ENCODE data around the gene RPS6KA5. TPM values are rescaled to one million over a fixed set of nuclear protein-coding genes. Genes with fewer than 3 reads are reported as not detected.
"Not testable (repeated sequence)": the region's sequence is repeated elsewhere in the genome, so short reads cannot be mapped to it uniquely, and the experiment has no call there.

RPS6KA5 gene
- total RNA-seq, 1 experiment from 2014 or later, result 5.2 TPM

GRCh38 chr14:90831821-90832220, 228.6 kb downstream of the RPS6KA5 start:
- DNase-seq (ENCODE audit: low read depth), result no peak
- in situ Hi-C loops (cut with HindIII; ENCODE audit: low pct_unique_long_range_greater_than_20kb, low sequenced_read_pairs), result no loop called here

DNA sequence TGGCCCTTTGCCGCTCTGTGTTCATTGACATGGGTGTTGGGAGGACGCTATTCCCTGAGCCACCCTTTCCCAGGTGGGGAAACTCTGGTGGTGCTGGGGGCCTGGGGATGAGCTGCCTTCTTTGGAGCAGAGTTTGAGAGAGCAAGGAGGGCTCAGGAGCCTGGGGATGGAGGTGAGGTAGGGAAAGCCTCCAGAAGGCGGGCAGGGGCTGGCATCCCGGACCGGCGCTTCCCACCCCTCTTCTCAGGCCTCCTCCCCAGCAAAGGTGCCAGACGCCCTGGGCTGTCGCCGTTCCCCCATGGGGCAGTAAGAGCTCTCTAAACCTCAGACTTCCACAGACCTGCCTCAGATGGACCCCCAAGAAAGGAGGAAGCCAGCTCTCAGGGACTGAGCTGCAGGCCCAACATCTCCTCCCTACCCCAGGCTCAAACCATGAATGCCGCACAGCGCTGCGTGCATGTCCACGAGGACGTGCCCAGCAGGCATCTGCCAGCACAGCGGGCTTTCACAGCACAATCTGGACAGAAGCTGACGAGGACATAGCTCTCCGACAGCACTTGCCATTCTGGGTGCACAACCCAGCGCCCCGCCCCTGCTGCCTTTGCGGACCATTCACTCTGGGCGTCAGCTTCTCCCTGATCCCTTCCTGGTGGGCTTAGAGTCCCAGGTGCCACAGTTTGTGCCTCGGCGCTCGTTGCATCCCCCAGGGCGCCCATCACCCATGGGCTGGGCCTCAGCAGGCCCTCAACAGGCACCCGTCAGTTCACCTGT, 229.3 kb downstream of the RPS6KA5 start:
- no peak for DNase-seq (ENCODE audit: low read depth)
- in situ Hi-C loops (cut with HindIII; ENCODE audit: low pct_unique_long_range_greater_than_20kb, low sequenced_read_pairs), result no loop called here

- no peak for DNase-seq (ENCODE audit: low read depth)
- in situ Hi-C loops (cut with HindIII; ENCODE audit: low pct_unique_long_range_greater_than_20kb, low sequenced_read_pairs), result no loop called here
Measured at GRCh38 chr14:90829677-90830076, 230.8 kb downstream of the RPS6KA5 start.

DNA sequence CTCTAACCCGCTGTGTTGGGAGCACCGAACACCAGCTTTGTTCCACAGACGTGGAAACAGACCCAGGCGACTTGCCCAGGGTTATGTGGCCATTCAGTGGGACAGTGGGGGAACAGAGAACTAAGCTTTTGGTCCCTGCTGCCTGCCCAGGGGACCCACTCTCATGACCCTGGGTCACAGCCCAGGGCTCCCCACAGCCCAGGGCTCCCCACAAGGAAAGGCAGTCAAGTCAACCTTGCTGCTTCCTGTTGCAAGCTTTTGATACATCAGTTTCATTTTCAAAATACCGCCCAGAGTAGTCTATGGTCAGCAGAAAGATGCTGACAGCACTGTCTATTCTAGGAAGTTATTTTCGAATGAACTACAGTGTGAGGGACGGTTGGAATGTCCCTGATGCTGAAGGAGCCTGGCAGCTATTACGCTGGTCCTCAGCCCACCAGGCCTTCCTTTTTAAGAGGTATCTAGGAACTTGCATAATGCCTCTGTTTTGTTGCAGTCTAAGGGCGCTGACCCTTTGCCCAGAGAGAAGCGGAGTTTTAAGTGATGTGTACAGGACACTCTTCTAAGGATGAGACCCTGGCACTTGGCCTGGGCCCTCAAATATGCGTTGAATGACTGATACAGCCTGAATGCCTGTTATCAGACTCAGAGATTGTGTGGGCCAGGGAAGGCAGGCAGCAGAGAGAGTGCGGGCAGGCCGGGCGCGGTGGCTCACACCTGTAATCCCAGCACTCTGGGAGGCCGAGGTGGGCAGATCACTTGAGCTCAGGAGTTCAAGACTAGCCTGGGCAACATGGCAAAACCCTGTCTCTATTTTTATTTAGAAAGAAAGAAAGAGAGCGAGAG, 231.6 kb downstream of the RPS6KA5 start:
- in situ Hi-C loops (cut with HindIII; ENCODE audit: low pct_unique_long_range_greater_than_20kb, low sequenced_read_pairs), result no loop called here
- DNase-seq (ENCODE audit: low read depth), result no peak

- in situ Hi-C loops (cut with HindIII; ENCODE audit: low pct_unique_long_range_greater_than_20kb, low sequenced_read_pairs), result no loop called here
- peak; percentile 69 for DNase-seq (ENCODE audit: low read depth)
Measured at GRCh38 chr14:90827919-90828610, 232.4 kb downstream of the RPS6KA5 start.

- DNase-seq (ENCODE audit: low read depth); in situ Hi-C loops (cut with HindIII; ENCODE audit: low pct_unique_long_range_greater_than_20kb, low sequenced_read_pairs): not testable (repeated sequence)
Measured at GRCh38 chr14:90823542-90823941, 236.9 kb downstream of the RPS6KA5 start.

- DNase-seq (ENCODE audit: low read depth), result no peak
- in situ Hi-C loops (cut with HindIII; ENCODE audit: low pct_unique_long_range_greater_than_20kb, low sequenced_read_pairs), result no loop called here
Measured at GRCh38 chr14:90820958-90821357, 239.5 kb downstream of the RPS6KA5 start.

GRCh38 chr14:90819734-90820393, 240.6 kb downstream of the RPS6KA5 start:
- no peak for DNase-seq (ENCODE audit: low read depth)
- in situ Hi-C loops (cut with HindIII; ENCODE audit: low pct_unique_long_range_greater_than_20kb, low sequenced_read_pairs), result no loop called here

- in situ Hi-C loops (cut with HindIII; ENCODE audit: low pct_unique_long_range_greater_than_20kb, low sequenced_read_pairs), result no loop called here
Measured at GRCh38 chr14:90818715-90819114, 241.7 kb downstream of the RPS6KA5 start.

DNA sequence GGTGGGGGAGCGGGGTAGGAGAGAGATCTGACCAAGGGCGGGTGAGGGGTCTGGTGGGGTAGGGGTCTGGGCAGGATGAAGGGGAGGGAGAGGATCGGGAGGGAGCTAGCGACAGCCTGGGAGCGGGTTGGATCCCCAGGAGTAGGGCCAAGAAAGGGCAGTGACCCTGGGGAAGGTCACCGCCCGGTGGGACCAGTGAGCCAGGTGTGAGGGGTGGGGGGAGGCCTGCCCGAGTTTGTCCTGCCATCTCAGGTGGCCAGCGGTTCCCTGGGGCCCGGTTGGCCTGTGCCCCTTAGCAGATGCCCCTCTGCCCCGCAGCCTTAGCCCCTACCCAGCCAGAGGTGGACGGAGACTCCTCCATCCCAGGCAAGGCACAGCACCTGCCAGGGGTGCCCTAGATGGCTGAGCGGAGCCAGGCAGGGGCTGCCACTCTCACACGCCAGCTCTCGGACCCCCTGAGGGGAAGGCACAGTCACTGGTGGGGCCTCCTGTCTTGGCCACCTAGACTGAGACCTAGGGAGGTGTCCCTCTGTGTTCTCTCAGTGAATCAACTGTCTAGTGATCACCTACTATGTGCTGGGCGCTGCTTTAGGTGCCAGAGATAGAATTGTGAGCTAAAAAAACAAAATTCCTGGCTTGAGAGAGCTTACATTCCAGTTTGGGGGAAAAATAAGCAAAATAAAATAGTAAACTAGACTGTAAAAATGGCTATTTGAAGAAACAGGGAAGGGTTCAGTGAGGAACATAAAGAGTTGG, 243.6 kb downstream of the RPS6KA5 start:
- in situ Hi-C loops (cut with HindIII; ENCODE audit: low pct_unique_long_range_greater_than_20kb, low sequenced_read_pairs), result no loop called here
- no peak for DNase-seq (ENCODE audit: low read depth)

More at GRCh38 chr14:90818715-90819114, 241.7 kb downstream of the RPS6KA5 start:
- no peak for DNase-seq (ENCODE audit: low read depth)

GRCh38 chr14:90815822-90816662, 244.4 kb downstream of the RPS6KA5 start, which contains the start of gene TTC7B:
TSS of gene TTC7B (minus strand) at chr14:90816430. CDS start at chr14:90816295, 135 bp downstream.
- in situ Hi-C loops (cut with HindIII; ENCODE audit: low pct_unique_long_range_greater_than_20kb, low sequenced_read_pairs), result no loop called here
- DNase-seq (ENCODE audit: low read depth), result no peak

DNA sequence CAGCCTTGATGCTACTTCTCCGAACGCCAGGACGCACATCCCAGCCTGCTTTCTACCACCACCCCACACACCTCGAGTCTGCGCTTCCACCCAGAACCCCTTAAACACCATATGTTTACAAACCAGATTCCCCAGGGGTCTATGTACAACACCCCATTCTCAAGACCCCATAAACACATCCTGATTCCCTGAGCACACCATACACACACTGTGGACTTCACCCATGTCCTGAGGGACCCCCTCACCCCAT, 244.9 kb downstream of the RPS6KA5 start:
- no peak for DNase-seq (ENCODE audit: low read depth)
- in situ Hi-C loops (cut with HindIII; ENCODE audit: low pct_unique_long_range_greater_than_20kb, low sequenced_read_pairs), result no loop called here

- DNase-seq (ENCODE audit: low read depth), result no peak
- in situ Hi-C loops (cut with HindIII; ENCODE audit: low pct_unique_long_range_greater_than_20kb, low sequenced_read_pairs), result no loop called here
Measured at GRCh38 chr14:90814806-90815571, 245.5 kb downstream of the RPS6KA5 start.

GRCh38 chr14:90813442-90813841, 247.0 kb downstream of the RPS6KA5 start:
- in situ Hi-C loops (cut with HindIII; ENCODE audit: low pct_unique_long_range_greater_than_20kb, low sequenced_read_pairs), result no loop called here
- DNase-seq (ENCODE audit: low read depth), result no peak

- DNase-seq (ENCODE audit: low read depth), result no peak
- in situ Hi-C loops (cut with HindIII; ENCODE audit: low pct_unique_long_range_greater_than_20kb, low sequenced_read_pairs), result no loop called here
Measured at GRCh38 chr14:90812109-90812508, 248.3 kb downstream of the RPS6KA5 start.

DNA sequence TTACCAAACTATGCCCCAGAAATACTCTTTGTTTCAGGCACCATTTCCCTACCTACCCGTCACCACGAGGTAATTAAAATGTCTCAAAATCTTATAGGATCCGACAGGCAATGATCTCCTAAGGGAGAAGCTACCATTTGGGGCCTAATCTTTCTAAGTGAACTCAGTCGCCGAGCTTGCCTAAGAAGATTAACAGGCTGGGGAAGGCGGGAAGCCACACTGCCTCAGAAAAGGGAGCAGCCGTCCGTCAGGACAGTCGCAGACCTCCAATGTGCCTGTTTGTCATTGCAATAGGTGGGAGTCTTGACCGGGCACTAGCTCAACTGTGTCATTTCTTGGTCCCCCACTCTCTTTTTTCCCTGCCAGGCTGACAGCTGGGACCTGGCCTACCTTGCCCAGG, 248.8 kb downstream of the RPS6KA5 start:
- DNase-seq (ENCODE audit: low read depth), result no peak
- in situ Hi-C loops (cut with HindIII; ENCODE audit: low pct_unique_long_range_greater_than_20kb, low sequenced_read_pairs), result no loop called here

All from Caki2 (cell line).